IMR-90 (cell line): ENCODE results near the gene KRTAP10-3. TPM values are rescaled to one million over a fixed set of nuclear protein-coding genes. Genes with fewer than 3 reads are reported as not detected.

Source experiments
- ATAC-seq: fragments of 200-7000 bp; cut with Tn5 transposase; 2 replicates; pipeline ENCODE4 v1.9.1; 2020; ENCODE audit warnings: low read depth, mild to moderate bottlenecking, moderate library complexity
- BruUV-seq: library from RNA; stranded (reverse); fragments of 400-500 nt; replicated peaks from 2 replicates; lab custom pipeline; 2021; lab: Mats Ljungman, UMichigan
- CTCF ChIA-PET: fragments of 300-600 bp; formaldehyde crosslinking; extraction: SDS; loops from one replicate; lab custom pipeline; 2021; ENCODE audit warnings: antibody characterized with exemption; lab: Yijun Ruan, JAX
- POLR2A ChIA-PET: fragments of 300-600 bp; sonication (Branson Sonifier 250); formaldehyde crosslinking; loops from one replicate; lab custom pipeline; 2022; ENCODE audit warnings: antibody characterized with exemption; ENCODE audit not compliant: unreplicated experiment; lab: Charles Lee
- DNase-seq: peaks from one replicate; pipeline ENCODE4 v3.0.0; 2013
- H2AFZ ChIP-seq: replicated peaks from 2 replicates; pipeline ENCODE3; 2013; ENCODE audit warnings: low read length, mild to moderate bottlenecking; ENCODE audit not compliant: poor library complexity
- H2AK5ac ChIP-seq: 2 replicates; pipeline ENCODE4 v1.6.1; 2013; ENCODE audit warnings: low read depth, low read length, inconsistent platforms
- H2AK9ac ChIP-seq: replicated peaks from 2 replicates; pipeline ENCODE3; 2013; ENCODE audit warnings: mild to moderate bottlenecking, low read depth, low read length, moderate library complexity; ENCODE audit not compliant: poor library complexity
- H2BK120ac ChIP-seq: 2 replicates; pipeline ENCODE4 v1.6.1; 2013; ENCODE audit warnings: low read depth, low read length, inconsistent platforms
- H2BK15ac ChIP-seq: 3 replicates; pipeline ENCODE4 v1.6.1; 2013; ENCODE audit warnings: low read depth, low read length, inconsistent platforms
- H2BK20ac ChIP-seq: 2 replicates; pipeline ENCODE4 v1.6.1; 2013; ENCODE audit warnings: low read depth, mild to moderate bottlenecking, inconsistent platforms, low read length, moderate library complexity
- H2BK5ac ChIP-seq: 2 replicates; pipeline ENCODE4 v1.6.1; 2013; ENCODE audit warnings: mild to moderate bottlenecking, low read depth, low read length, inconsistent platforms; ENCODE audit not compliant: poor library complexity, severe bottlenecking
- H3K14ac ChIP-seq: replicated peaks from 2 replicates; pipeline ENCODE4 v1.6.1; 2013; ENCODE audit warnings: low read depth, low read length, inconsistent platforms
- H3K18ac ChIP-seq: 2 replicates; pipeline ENCODE4 v1.6.1; 2013; ENCODE audit warnings: low read depth, low read length, control low read depth
- H3K23ac ChIP-seq: 2 replicates; pipeline ENCODE4 v1.6.1; 2013; ENCODE audit warnings: low read depth, low read length, inconsistent platforms
- H3K27ac ChIP-seq: 2 replicates; pipeline ENCODE4 v1.5.1; 2013; ENCODE audit warnings: mild to moderate bottlenecking, control low read depth, low read length; ENCODE audit not compliant: insufficient read depth
- H3K27me3 ChIP-seq: 2 replicates; pipeline ENCODE4 v1.6.1; 2013; ENCODE audit warnings: low read length; ENCODE audit not compliant: control insufficient read depth, insufficient read depth
- H3K36me3 ChIP-seq: 2 replicates; pipeline ENCODE4 v1.6.1; 2013; ENCODE audit warnings: low read length, mixed read lengths; ENCODE audit not compliant: control insufficient read depth, insufficient read depth
- H3K4ac ChIP-seq: 2 replicates; pipeline ENCODE4 v1.6.1; 2013; ENCODE audit warnings: low read depth, low read length, inconsistent platforms
- H3K4me1 ChIP-seq: 2 replicates; pipeline ENCODE4 v1.6.1; 2013; ENCODE audit warnings: low read length, mixed read lengths; ENCODE audit not compliant: control insufficient read depth, insufficient read depth
- H3K4me2 ChIP-seq: 2 replicates; pipeline ENCODE4 v1.6.1; 2013; ENCODE audit warnings: low read depth, mild to moderate bottlenecking, control low read depth, low read length, moderate library complexity
- H3K4me3 ChIP-seq: 2 replicates; pipeline ENCODE4 v1.5.1; 2013; ENCODE audit warnings: low read depth, mild to moderate bottlenecking, control low read depth, low read length, moderate library complexity; ENCODE audit not compliant: insufficient read depth
- H3K56ac ChIP-seq: 2 replicates; pipeline ENCODE4 v1.6.1; 2013; ENCODE audit warnings: low read length, inconsistent platforms; ENCODE audit not compliant: insufficient read depth; ENCODE audit errors: extremely low read depth
- H3K79me1 ChIP-seq, 2 experiments: 2 replicates each; pipeline ENCODE4 v1.6.1; 2013; ENCODE audit warnings: low read length in 2 of 2, inconsistent platforms in 1 of 2, low read depth in 1 of 2
- H3K9ac ChIP-seq: 2 replicates; pipeline ENCODE4 v1.6.1; 2013; ENCODE audit warnings: low read depth, low read length, control low read depth
- H3K9me1 ChIP-seq: 2 replicates; pipeline ENCODE4 v1.6.1; 2013; ENCODE audit warnings: low read length, inconsistent platforms; ENCODE audit not compliant: insufficient read depth
- H3K9me3 ChIP-seq: 2 replicates; pipeline ENCODE4 v1.6.1; 2013; ENCODE audit warnings: low read length; ENCODE audit not compliant: control insufficient read depth, insufficient read depth
- H4K20me1 ChIP-seq: 2 replicates; pipeline ENCODE4 v1.6.1; 2013; ENCODE audit warnings: low read length, inconsistent platforms; ENCODE audit not compliant: insufficient read depth
- H4K5ac ChIP-seq: 2 replicates; pipeline ENCODE4 v1.6.1; 2013; ENCODE audit warnings: mild to moderate bottlenecking, low read depth, low read length, control low read depth
- H4K8ac ChIP-seq, 2 experiments: 2 replicates each; pipeline ENCODE4 v1.6.1; 2013; ENCODE audit warnings: low read depth in 2 of 2, low read length in 2 of 2, control low read depth in 1 of 2, inconsistent platforms in 1 of 2
- H4K91ac ChIP-seq: 2 replicates; pipeline ENCODE4 v1.6.1; 2013; ENCODE audit warnings: low read depth, low read length, inconsistent platforms; ENCODE audit not compliant: insufficient read depth
- BHLHE40 ChIP-seq: fragments of 150-350 bp; IDR thresholded peaks from 2 replicates; pipeline ENCODE4 v1.6.1; 2016; ENCODE audit warnings: mild to moderate bottlenecking, low read depth, low read length
- CEBPB ChIP-seq: IDR thresholded peaks from 2 replicates; pipeline ENCODE4 v1.6.1; 2012; ENCODE audit warnings: low read depth, low read length, improper control_type of control experiment
- CHD1 ChIP-seq: IDR thresholded peaks from 2 replicates; pipeline ENCODE4 v1.6.1; 2012; ENCODE audit warnings: low read depth, low read length, improper control_type of control experiment
- CTCF ChIP-seq: conservative IDR thresholded peaks from 2 replicates; pipeline ENCODE4 v1.5.1; 2012; ENCODE audit warnings: mild to moderate bottlenecking, low read depth, low read length, improper control_type of control experiment
- ELK1 ChIP-seq: fragments of 150-350 bp; IDR thresholded peaks from 2 replicates; pipeline ENCODE4 v1.6.1; 2016; ENCODE audit warnings: low read depth, mild to moderate bottlenecking, low read length, moderate library complexity, borderline replicate concordance
- FOS ChIP-seq: fragments of 150-350 bp; IDR thresholded peaks from 2 replicates; pipeline ENCODE4 v1.6.1; 2016; ENCODE audit warnings: low read depth, low read length
- MAFK ChIP-seq: IDR thresholded peaks from 2 replicates; pipeline ENCODE4 v1.6.1; 2012; ENCODE audit warnings: low read depth, low read length, improper control_type of control experiment
- MAZ ChIP-seq: IDR thresholded peaks from 2 replicates; pipeline ENCODE4 v1.6.1; 2012; ENCODE audit warnings: low read depth, mild to moderate bottlenecking, low read length, improper control_type of control experiment, moderate library complexity, borderline replicate concordance
- MXI1 ChIP-seq: IDR thresholded peaks from 2 replicates; pipeline ENCODE4 v1.6.1; 2012; ENCODE audit warnings: low read depth, mild to moderate bottlenecking, low read length, moderate library complexity, borderline replicate concordance
- NFE2L2 ChIP-seq: fragments of 150-350 bp; IDR thresholded peaks from 2 replicates; pipeline ENCODE4 v1.6.1; 2016; ENCODE audit warnings: low read depth, mild to moderate bottlenecking, low read length
- POLR2A ChIP-seq: IDR thresholded peaks from 2 replicates; pipeline ENCODE4 v1.6.1; 2012; ENCODE audit warnings: mild to moderate bottlenecking, low read depth, low read length
- RAD21 ChIP-seq: IDR thresholded peaks from 2 replicates; pipeline ENCODE4 v1.6.1; 2012; ENCODE audit warnings: low read length, improper control_type of control experiment
- RCOR1 ChIP-seq: IDR thresholded peaks from 2 replicates; pipeline ENCODE4 v1.6.1; 2012; ENCODE audit warnings: mild to moderate bottlenecking, low read length, improper control_type of control experiment; ENCODE audit not compliant: insufficient replicate concordance
- RFX5 ChIP-seq: IDR thresholded peaks from 2 replicates; pipeline ENCODE4 v1.8.0; 2012; ENCODE audit warnings: low read depth, mild to moderate bottlenecking, low read length, moderate library complexity
- SMC3 ChIP-seq: fragments of 150-350 bp; IDR thresholded peaks from 2 replicates; pipeline ENCODE4 v1.6.1; 2016; ENCODE audit warnings: low read depth, mild to moderate bottlenecking, antibody characterized with exemption, low read length, moderate library complexity
- USF2 ChIP-seq: fragments of 150-350 bp; IDR thresholded peaks from 2 replicates; pipeline ENCODE4 v1.6.1; 2017; ENCODE audit warnings: mild to moderate bottlenecking, antibody characterized with exemption, low read length, low read depth
- WGBS, 2 experiments: methylation state at CpG; one replicate each; pipeline versions ENCODE4 v1.1.5 to v1.1.7; 2013; ENCODE audit warnings: missing lambda C conversion rate in 2 of 2; ENCODE audit not compliant: insufficient read length in 1 of 2; ENCODE audit errors: extremely low coverage in 2 of 2; 5-methylcytosine and 5-hydroxymethylcytosine counted together
- dilution Hi-C: fragments of 300-500 bp; cut with HindIII; formaldehyde crosslinking; loops from one replicate; pipeline ENCODE4 v1.14.3; 2018; ENCODE audit warnings: low sequenced_read_pairs; ENCODE audit not compliant: unreplicated experiment
- in situ Hi-C: fragments of 300-500 bp; cut with MboI; formaldehyde crosslinking; loops from 3 replicates; pipeline ENCODE4 v1.14.3; 2019; ENCODE audit warnings: low sequenced_read_pairs, inconsistent platforms, mixed read lengths
- intact Hi-C: fragments of 100-400 bp; cut with micrococcal nuclease; formaldehyde crosslinking; loops from 2 replicates; pipeline ENCODE4 v1.10.0; 2022
- polyA plus RNA-seq, 3 experiments: library from polyadenylated mRNA; depleted of rRNA; stranded (reverse); fragments of >200 nt; gene quantifications; 2 replicates each; pipeline ENCODE4 v1.2.3, GENCODE V29; 2012; ENCODE audit warnings: low replicate concordance in 1 of 3
- total RNA-seq: library from RNA; depleted of rRNA; stranded (reverse); fragments of >200 nt; gene quantifications from 2 replicates; pipeline ENCODE4 v1.2.3, GENCODE V29; 2012

The KRTAP10-3 gene
- total and polyA plus RNA-seq, 2 of the 4 experiments (the other 2 are of a cell fraction) = not detected

- Histone ChIP-seq H2BK5ac (no peak overlapping the region), H3K4me2 (no peak overlapping the region), H3K79me1 (no peaks in the 10 kb centered on the region), H3K9me1 (no peaks in the 10 kb centered on the region), H2BK15ac (no peak overlapping the region), H3K27ac (no peak overlapping the region), H3K4me1 (no peaks in the 10 kb centered on the region), H3K56ac (no peak overlapping the region), H3K27me3 (no peaks in the 10 kb centered on the region), H2AFZ (no peak overlapping the region), H4K5ac (no peak overlapping the region), H2AK5ac (no peak overlapping the region), H2AK9ac (no peak overlapping the region), H4K20me1 (no peaks in the 10 kb centered on the region), H3K18ac (no peak overlapping the region), H2BK120ac (no peak overlapping the region), H4K8ac (no peak overlapping the region), H3K4ac (no peak overlapping the region), H3K23ac (no peak overlapping the region), H3K9me3 (peaks cover 20% of the 10 kb centered on the region), H3K4me3 (no peak overlapping the region), H2BK20ac (no peak overlapping the region), H3K36me3 (no peaks in the 10 kb centered on the region), H3K9ac (no peak overlapping the region), H4K91ac (no peak overlapping the region), H3K14ac (no peak overlapping the region)
- in situ Hi-C loops (no loop called here), dilution Hi-C loops (no loop called here), intact Hi-C loops (no loop called here)
- ChIA-PET POLR2A (no interaction called here), CTCF (no interaction called here)
- WGBS, 2 experiments = 42% methylated on average over 4 of the region's 18 CpGs; no CpG with 5 or more reads in 1 of the 2 experiments
- no TSS peak for BruUV-seq
- no peak for ATAC-seq
- TF ChIP-seq RFX5 = no peak
- no peak for TF ChIP-seq MAFK
- TF ChIP-seq CHD1 = no peak
- no peak for TF ChIP-seq ELK1
- no peak for TF ChIP-seq CEBPB
- TF ChIP-seq USF2 = no peak
- TF ChIP-seq NFE2L2 = no peak
- no peak for TF ChIP-seq RAD21
- no peak for TF ChIP-seq SMC3
- TF ChIP-seq FOS = no peak
- TF ChIP-seq CTCF = no peak
- TF ChIP-seq RCOR1 = no peak
- no peak for TF ChIP-seq MXI1
- TF ChIP-seq MAZ = no peak
- no peak for TF ChIP-seq POLR2A
- TF ChIP-seq BHLHE40 = no peak
- DNase-seq = no peak
These were observed 30.5 kb downstream of the KRTAP10-3 start for GRCh38 chr21:44527983-44528633.
